ENCODE measurements around the gene PLB1. TPM values are rescaled to one million over a fixed set of nuclear protein-coding genes. Genes with fewer than 3 reads are reported as not detected.

The PLB1 gene
- polyA plus RNA-seq, 1 experiment = 1.4 TPM

DNA sequence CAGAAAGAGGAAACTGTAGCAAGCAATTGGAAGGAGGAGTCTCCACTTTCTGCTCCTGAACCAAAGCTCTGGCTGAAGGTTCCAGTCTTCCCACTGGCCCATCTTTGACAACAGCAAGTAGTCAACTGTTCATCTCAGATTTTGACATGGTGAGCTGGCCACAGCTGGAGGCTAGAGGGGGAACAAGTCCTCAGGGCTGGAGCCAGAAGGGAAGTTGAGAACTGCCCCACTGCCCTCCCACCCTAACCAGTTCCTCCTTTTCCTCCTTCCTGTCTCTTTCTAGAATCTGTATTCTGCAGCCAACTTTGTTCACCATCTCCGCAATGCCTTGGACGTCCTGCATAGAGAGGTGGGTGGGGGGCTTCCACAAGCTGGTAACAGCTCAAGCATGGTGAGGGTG, 105.8 kb downstream of the PLB1 start:
- POLR2A ChIA-PET = no interaction called here
- TF ChIP-seq, protein P1, sequence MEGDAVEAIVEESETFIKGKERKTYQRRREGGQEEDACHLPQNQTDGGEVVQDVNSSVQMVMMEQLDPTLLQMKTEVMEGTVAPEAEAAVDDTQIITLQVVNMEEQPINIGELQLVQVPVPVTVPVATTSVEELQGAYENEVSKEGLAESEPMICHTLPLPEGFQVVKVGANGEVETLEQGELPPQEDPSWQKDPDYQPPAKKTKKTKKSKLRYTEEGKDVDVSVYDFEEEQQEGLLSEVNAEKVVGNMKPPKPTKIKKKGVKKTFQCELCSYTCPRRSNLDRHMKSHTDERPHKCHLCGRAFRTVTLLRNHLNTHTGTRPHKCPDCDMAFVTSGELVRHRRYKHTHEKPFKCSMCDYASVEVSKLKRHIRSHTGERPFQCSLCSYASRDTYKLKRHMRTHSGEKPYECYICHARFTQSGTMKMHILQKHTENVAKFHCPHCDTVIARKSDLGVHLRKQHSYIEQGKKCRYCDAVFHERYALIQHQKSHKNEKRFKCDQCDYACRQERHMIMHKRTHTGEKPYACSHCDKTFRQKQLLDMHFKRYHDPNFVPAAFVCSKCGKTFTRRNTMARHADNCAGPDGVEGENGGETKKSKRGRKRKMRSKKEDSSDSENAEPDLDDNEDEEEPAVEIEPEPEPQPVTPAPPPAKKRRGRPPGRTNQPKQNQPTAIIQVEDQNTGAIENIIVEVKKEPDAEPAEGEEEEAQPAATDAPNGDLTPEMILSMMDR (IDR thresholded peaks at IDR 0.05; ENCODE audit: low read depth, low read length) = no peak
- CTCF ChIA-PET = interaction anchor here (0.7 kb wide), 1 partner anchor 175 kb away, joined by 5 read pairs; no protein-coding TSS in a partner anchor
- no peak overlapping the region for H3K4me3 ChIP-seq (ENCODE audit: low read depth, low read length)
- H3K27ac ChIP-seq (ENCODE audit: low read depth, low read length) = no peak overlapping the region
- no peaks in the 10 kb centered on the region for H3K27me3 ChIP-seq (ENCODE audit: control insufficient read depth, insufficient read depth, low read length)
- no peak for DNase-seq (ENCODE audit: low read depth, low spot score)
- H3K9me3 ChIP-seq (ENCODE audit: control insufficient read depth, insufficient read depth, low read length) = no peaks in the 10 kb centered on the region; the same call in 1 of the 2 replicates

DNA sequence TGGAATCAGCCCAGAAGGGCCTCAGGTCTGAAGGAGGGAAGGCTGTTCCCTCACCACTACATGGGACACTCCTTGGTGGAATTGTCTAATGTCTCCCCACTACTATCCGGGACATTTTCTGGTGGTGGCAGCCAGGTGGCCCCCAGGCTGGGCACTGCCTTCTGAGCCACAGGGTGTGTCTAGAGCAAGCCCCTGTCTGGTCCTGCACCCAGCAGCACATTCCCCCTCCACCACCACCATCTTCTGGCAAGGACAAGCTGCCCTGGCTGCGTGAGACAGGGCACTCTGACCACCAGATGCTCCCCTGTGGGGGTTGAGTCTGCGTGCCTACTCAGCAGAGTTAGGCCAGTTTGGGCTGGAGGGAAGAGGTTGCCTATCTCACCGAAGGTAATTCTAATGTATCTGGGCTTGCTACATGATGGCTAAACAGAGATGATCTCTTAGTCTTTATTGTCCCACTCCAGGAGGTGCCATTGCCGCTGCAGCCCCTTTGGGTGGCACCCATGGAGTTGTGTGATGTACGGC, 106.3 kb downstream of the PLB1 start:
- Histone ChIP-seq H3K9me3 (ENCODE audit: control insufficient read depth, insufficient read depth, low read length) (no peaks in the 10 kb centered on the region; the same call in 1 of the 2 replicates), H3K27ac (ENCODE audit: low read depth, low read length) (no peak overlapping the region), H3K27me3 (ENCODE audit: control insufficient read depth, insufficient read depth, low read length) (no peaks in the 10 kb centered on the region), H3K4me3 (ENCODE audit: low read depth, low read length) (no peak overlapping the region)
- POLR2A ChIA-PET = no interaction called here
- CTCF ChIA-PET = interaction anchor here (0.7 to 2.6 kb wide), 2 partner anchors 7 to 174 kb away, joined by 5 to 18 read pairs; no protein-coding TSS in a partner anchor
- no peak for DNase-seq (ENCODE audit: low read depth, low spot score)
- TF ChIP-seq, protein P1 (IDR thresholded peaks at IDR 0.05; ENCODE audit: low read depth, low read length) = no peak

DNA sequence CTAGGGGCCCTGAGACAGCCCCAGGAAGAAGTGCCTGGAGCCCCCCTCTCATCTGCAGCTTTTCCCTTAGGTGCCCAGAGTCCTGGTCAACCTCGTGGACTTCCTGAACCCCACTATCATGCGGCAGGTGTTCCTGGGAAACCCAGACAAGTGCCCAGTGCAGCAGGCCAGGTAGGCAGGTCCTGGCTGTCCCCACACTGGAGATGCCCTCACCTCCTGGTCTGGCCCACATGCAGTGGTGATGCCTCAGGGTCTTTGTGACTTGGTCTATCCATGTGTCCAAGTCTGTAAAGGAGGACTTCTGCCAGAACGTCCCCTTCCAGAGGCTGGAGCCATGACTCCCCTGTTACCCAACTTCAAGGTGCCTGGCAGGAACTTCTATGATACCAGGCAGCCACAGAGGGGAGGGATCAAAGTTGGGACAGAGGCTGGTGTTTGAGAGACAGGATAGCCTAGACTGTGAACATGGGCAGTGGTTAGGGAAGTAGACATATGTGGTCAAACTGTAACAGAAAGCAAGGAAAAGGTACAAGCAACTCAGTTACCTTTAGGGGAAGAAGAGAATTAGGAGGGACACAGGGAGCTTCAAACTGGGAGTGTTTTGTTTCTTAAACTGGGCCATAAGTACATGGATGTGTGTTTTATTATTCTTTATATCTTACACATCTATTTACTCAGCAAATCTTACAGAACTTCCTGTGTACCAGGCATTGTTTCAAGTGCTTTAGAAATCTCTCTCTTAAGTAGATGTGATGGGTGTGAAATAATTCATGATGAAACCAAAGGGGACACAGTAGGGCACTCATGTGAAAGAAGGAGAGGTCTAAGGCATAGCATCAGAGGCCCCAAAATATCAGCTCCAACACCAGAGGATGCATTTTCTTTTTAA, 107.1 kb downstream of the PLB1 start:
- H3K9me3 ChIP-seq (ENCODE audit: control insufficient read depth, insufficient read depth, low read length) = no peaks in the 10 kb centered on the region; the same call in 1 of the 2 replicates
- no peak overlapping the region for H3K27ac ChIP-seq (ENCODE audit: low read depth, low read length)
- no peak overlapping the region for H3K4me3 ChIP-seq (ENCODE audit: low read depth, low read length)
- POLR2A ChIA-PET = no interaction called here
- TF ChIP-seq, protein P1 (IDR thresholded peaks at IDR 0.05; ENCODE audit: low read depth, low read length) = no peak
- no peaks in the 10 kb centered on the region for H3K27me3 ChIP-seq (ENCODE audit: control insufficient read depth, insufficient read depth, low read length)
- DNase-seq (ENCODE audit: low read depth, low spot score) = no peak
- CTCF ChIA-PET = interaction anchor here (2.6 kb wide), 1 partner anchor 8 kb away, joined by 18 read pairs; no protein-coding TSS in a partner anchor

DNA sequence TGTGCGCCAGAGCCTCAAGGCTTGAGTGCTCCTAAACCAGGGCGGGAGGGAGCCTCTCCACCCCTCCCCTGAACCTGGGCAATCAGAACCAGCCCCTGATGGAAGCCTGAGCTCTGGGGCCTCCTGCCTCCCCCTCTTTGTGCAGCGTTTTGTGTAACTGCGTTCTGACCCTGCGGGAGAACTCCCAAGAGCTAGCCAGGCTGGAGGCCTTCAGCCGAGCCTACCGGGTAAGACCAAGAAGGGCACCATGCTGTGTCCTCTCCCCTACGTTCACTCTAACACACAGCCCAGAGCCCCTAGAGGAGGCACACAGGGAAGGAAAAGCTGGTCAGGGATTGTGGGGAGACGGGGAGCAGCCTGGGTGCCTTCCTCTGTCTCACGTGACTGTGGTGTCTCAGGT, 108.0 kb downstream of the PLB1 start:
- TF ChIP-seq, protein P1 (IDR thresholded peaks at IDR 0.05; ENCODE audit: low read depth, low read length) = no peak
- CTCF ChIA-PET = interaction anchor here (2.6 kb wide), 1 partner anchor 9 kb away, joined by 18 read pairs; no protein-coding TSS in a partner anchor
- Histone ChIP-seq H3K9me3 (ENCODE audit: control insufficient read depth, insufficient read depth, low read length) (no peaks in the 10 kb centered on the region; the same call in 1 of the 2 replicates), H3K4me3 (ENCODE audit: low read depth, low read length) (no peak overlapping the region), H3K27me3 (ENCODE audit: control insufficient read depth, insufficient read depth, low read length) (no peaks in the 10 kb centered on the region), H3K27ac (ENCODE audit: low read depth, low read length) (no peak overlapping the region)
- POLR2A ChIA-PET = no interaction called here
- no peak for DNase-seq (ENCODE audit: low read depth, low spot score)
